H9 (cell line): ENCODE results near the gene RGS6. TPM values are rescaled to one million over a fixed set of nuclear protein-coding genes. Genes with fewer than 3 reads are reported as not detected.

Source experiments
- DNase-seq: peaks from one replicate; pipeline ENCODE4 v3.0.0-alpha.2; 2017
- H2AFZ ChIP-seq: one replicate; pipeline ENCODE4 v1.6.1; 2013; ENCODE audit warnings: mild to moderate bottlenecking, low read length, control low read depth, moderate library complexity
- H2AK5ac ChIP-seq: 2 replicates; pipeline ENCODE4 v1.6.1; 2013; ENCODE audit warnings: low read length, control low read depth, mixed read lengths; ENCODE audit not compliant: insufficient read length
- H2BK120ac ChIP-seq: one replicate; pipeline ENCODE4 v1.6.1; 2013; ENCODE audit warnings: low read depth, mild to moderate bottlenecking, low read length, control low read depth, inconsistent platforms; ENCODE audit not compliant: poor library complexity, severe bottlenecking
- H2BK12ac ChIP-seq: 2 replicates; pipeline ENCODE4 v1.6.1; 2013; ENCODE audit warnings: low read length, control low read depth, mixed read lengths, low read depth; ENCODE audit not compliant: insufficient read length
- H2BK15ac ChIP-seq: 2 replicates; pipeline ENCODE4 v1.6.1; 2013; ENCODE audit warnings: low read depth, low read length, control low read depth
- H2BK20ac ChIP-seq: one replicate; pipeline ENCODE4 v1.6.1; 2013; ENCODE audit warnings: low read depth, mild to moderate bottlenecking, low read length, control low read depth, inconsistent platforms; ENCODE audit not compliant: poor library complexity, severe bottlenecking
- H2BK5ac ChIP-seq: 2 replicates; pipeline ENCODE4 v1.6.1; 2013; ENCODE audit warnings: low read length, control low read depth, mixed read lengths; ENCODE audit not compliant: insufficient read length
- H3K14ac ChIP-seq: 2 replicates; pipeline ENCODE4 v1.6.1; 2013; ENCODE audit warnings: low read length, control low read depth; ENCODE audit not compliant: insufficient read depth
- H3K18ac ChIP-seq: 2 replicates; pipeline ENCODE4 v1.6.1; 2013; ENCODE audit warnings: low read depth, mild to moderate bottlenecking, mixed read lengths, low read length, control low read depth; ENCODE audit not compliant: insufficient read length
- H3K23ac ChIP-seq: 2 replicates; pipeline ENCODE4 v1.6.1; 2013; ENCODE audit warnings: low read length, control low read depth, mixed read lengths, low read depth; ENCODE audit not compliant: insufficient read length
- H3K23me2 ChIP-seq: 2 replicates; pipeline ENCODE4 v1.6.1; 2013; ENCODE audit warnings: low read depth, mild to moderate bottlenecking, mixed read lengths, low read length, control low read depth; ENCODE audit not compliant: insufficient read length, poor library complexity, severe bottlenecking
- H3K27ac ChIP-seq: 2 replicates; pipeline ENCODE4 v1.5.1; 2013; ENCODE audit warnings: low read length, control low read depth, mixed read lengths, low read depth; ENCODE audit not compliant: insufficient read length
- H3K27me3 ChIP-seq: 2 replicates; pipeline ENCODE4 v1.6.1; 2013; ENCODE audit warnings: low read length, control low read depth, inconsistent platforms; ENCODE audit not compliant: insufficient read depth
- H3K4ac ChIP-seq: 2 replicates; pipeline ENCODE4 v1.6.1; 2013; ENCODE audit warnings: low read depth, mild to moderate bottlenecking, control low read depth, inconsistent platforms, low read length, moderate library complexity
- H3K4me1 ChIP-seq: 2 replicates; pipeline ENCODE4 v1.6.1; 2013; ENCODE audit warnings: low read length, control low read depth, inconsistent platforms; ENCODE audit not compliant: insufficient read depth
- H3K4me2 ChIP-seq: 2 replicates; pipeline ENCODE4 v1.6.1; 2013; ENCODE audit warnings: low read length, control low read depth, mixed read lengths; ENCODE audit not compliant: insufficient read length, insufficient read depth
- H3K56ac ChIP-seq: 2 replicates; pipeline ENCODE4 v1.6.1; 2013; ENCODE audit warnings: low read depth, mild to moderate bottlenecking, mixed read lengths, low read length, control low read depth; ENCODE audit not compliant: insufficient read length
- H3K79me1 ChIP-seq: 2 replicates; pipeline ENCODE4 v1.6.1; 2013; ENCODE audit warnings: low read depth, mild to moderate bottlenecking, moderate library complexity, low read length, control low read depth, inconsistent platforms; ENCODE audit not compliant: insufficient read depth, poor library complexity, severe bottlenecking
- H3K79me2 ChIP-seq: 2 replicates; pipeline ENCODE4 v1.6.1; 2013; ENCODE audit warnings: low read length, control low read depth, inconsistent platforms; ENCODE audit not compliant: insufficient read depth
- H3K9ac ChIP-seq: 2 replicates; pipeline ENCODE4 v1.6.1; 2013; ENCODE audit warnings: low read length, control low read depth, mixed read lengths; ENCODE audit not compliant: insufficient read length; ENCODE audit errors: extremely low read depth
- H3K9me3 ChIP-seq: one replicate; pipeline ENCODE4 v1.6.1; 2013; ENCODE audit warnings: low read depth, low read length, inconsistent platforms; ENCODE audit not compliant: control insufficient read depth
- H3T11ph ChIP-seq: one replicate; pipeline ENCODE4 v1.6.1; 2013; ENCODE audit warnings: mild to moderate bottlenecking, low read length, control low read depth, inconsistent platforms
- H4K20me1 ChIP-seq: one replicate; pipeline ENCODE4 v1.6.1; 2013; ENCODE audit not compliant: control insufficient read depth, insufficient read length, insufficient read depth
- H4K5ac ChIP-seq: 2 replicates; pipeline ENCODE4 v1.6.1; 2013; ENCODE audit warnings: low read depth, mild to moderate bottlenecking, mixed read lengths, low read length, control low read depth; ENCODE audit not compliant: insufficient read length
- H4K8ac ChIP-seq: replicated peaks from 2 replicates; pipeline ENCODE4 v1.6.1; 2013; ENCODE audit warnings: low read length, control low read depth, mixed read lengths, low read depth; ENCODE audit not compliant: insufficient read length
- H4K91ac ChIP-seq: 2 replicates; pipeline ENCODE4 v1.6.1; 2013; ENCODE audit warnings: low read depth, mild to moderate bottlenecking, moderate library complexity, mixed read lengths, low read length, control low read depth; ENCODE audit not compliant: insufficient read length
- H3K27ac Mint-ChIP-seq, 3 experiments: 2 replicates in 2 of 3; 3 replicates in 1 of 3; pipeline ENCODE4 v1.8.0; 2020 to 2021; ENCODE audit warnings: mixed read lengths in 3 of 3, mild to moderate bottlenecking in 1 of 3, moderate library complexity in 1 of 3
- H3K27me3 Mint-ChIP-seq: 2 replicates; pipeline ENCODE4 v1.8.0; 2021; ENCODE audit warnings: low read depth, mild to moderate bottlenecking, moderate library complexity, mixed read lengths
- H3K36me3 Mint-ChIP-seq, 3 experiments: 2 replicates in 2 of 3; 3 replicates in 1 of 3; pipeline ENCODE4 v1.8.0; 2020 to 2021; ENCODE audit warnings: low read depth in 3 of 3, mixed read lengths in 3 of 3; ENCODE audit not compliant: insufficient read depth in 1 of 3
- H3K4me1 Mint-ChIP-seq, 2 experiments: 2 replicates each; pipeline ENCODE4 v1.8.0; 2020; ENCODE audit warnings: mixed read lengths in 2 of 2
- H3K4me3 Mint-ChIP-seq, 2 experiments: 2 replicates in 1 of 2; 3 replicates in 1 of 2; pipeline ENCODE4 v1.8.0; 2020 to 2021; ENCODE audit warnings: mild to moderate bottlenecking in 2 of 2, mixed read lengths in 2 of 2, moderate library complexity in 1 of 2
- H3K9me3 Mint-ChIP-seq, 2 experiments: 2 replicates in 1 of 2; 3 replicates in 1 of 2; pipeline ENCODE4 v1.8.0; 2020; ENCODE audit warnings: mild to moderate bottlenecking in 2 of 2, mixed read lengths in 2 of 2, moderate library complexity in 1 of 2
- CTCF ChIP-seq: fragments of 200-600 bp; sonication (generic); conservative IDR thresholded peaks from 3 replicates; pipeline ENCODE4 v1.8.0; 2021; ENCODE audit warnings: antibody characterized with exemption, mild to moderate bottlenecking
- WGBS: extraction: QIAGEN DNeasy Blood & Tissue Kit; methylation state at CpG from one replicate; pipeline ENCODE4 v1.1.7; 2013; ENCODE audit warnings: missing lambda C conversion rate, low lambda C conversion rate, mixed read lengths; ENCODE audit not compliant: insufficient read length; ENCODE audit errors: extremely low coverage; 5-methylcytosine and 5-hydroxymethylcytosine counted together
- total RNA-seq: library from RNA; stranded (reverse); gene quantifications from 2 replicates; pipeline ENCODE4 v1.2.1, GENCODE V29; 2021

RGS6 gene
- total RNA-seq, 1 experiment from 2014 or later, result 3.0 TPM

DNA sequence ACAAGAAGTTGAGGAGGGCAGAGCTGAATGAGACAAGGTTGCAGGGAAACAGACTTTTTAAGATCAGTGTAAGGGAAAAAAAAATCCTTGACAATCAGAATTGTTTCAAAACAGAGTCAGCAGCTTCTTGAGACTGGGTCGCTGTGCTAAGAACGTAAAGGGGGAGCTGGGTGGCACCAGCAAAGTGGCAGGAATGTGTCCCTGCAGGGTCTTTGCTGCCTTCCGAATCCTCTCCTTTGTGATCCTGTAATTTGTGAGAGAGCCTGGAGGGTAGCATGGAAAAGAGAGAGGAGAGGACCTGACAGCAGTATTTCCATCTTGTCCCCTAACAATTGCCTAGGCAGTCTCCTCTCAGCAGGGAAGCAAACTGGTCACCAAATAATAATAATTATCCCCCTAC, 472.8 kb downstream of the RGS6 start:
- Histone ChIP-seq H3K23ac (no peak overlapping the region), H3K4ac (no peak overlapping the region), H3K27ac (no peak overlapping the region), H3K9me3 (no peaks in the 10 kb centered on the region), H2AK5ac (no peak overlapping the region), H3T11ph (no peak overlapping the region), H2BK5ac (no peak overlapping the region), H2BK20ac (no peak overlapping the region), H2BK15ac (no peak overlapping the region), H2AFZ (no peak overlapping the region), H3K79me2 (no peaks in the 10 kb centered on the region), H3K18ac (no peak overlapping the region), H2BK120ac (no peak overlapping the region), H4K8ac (no peak overlapping the region), H4K91ac (no peak overlapping the region), H3K4me1 (no peaks in the 10 kb centered on the region), H2BK12ac (no peak overlapping the region), H3K9ac (no peak overlapping the region), H3K79me1 (no peaks in the 10 kb centered on the region), H4K5ac (no peak overlapping the region), H4K20me1 (no peaks in the 10 kb centered on the region), H3K4me2 (no peak overlapping the region), H3K27me3 (no peaks in the 10 kb centered on the region), H3K23me2 (no peaks in the 10 kb centered on the region), H3K56ac (no peak overlapping the region), H3K14ac (no peak overlapping the region)
- H3K4me3 Mint-ChIP-seq, result no peak overlapping the region
- WGBS, result no CpG with 5 or more reads among the region's 3 CpGs
- no peaks in the 10 kb centered on the region for H3K27me3 Mint-ChIP-seq
- H3K36me3 Mint-ChIP-seq, result peaks cover 2 to 4% (median 2%) of the 10 kb centered on the region in 3 experiments; a peak in 3 of 7 replicates
- H3K9me3 Mint-ChIP-seq, result peaks cover 5 to 6% of the 10 kb centered on the region in 2 experiments; a peak in 4 of 5 replicates
- DNase-seq, result no peak
- H3K4me1 Mint-ChIP-seq, result peaks cover 6 to 7% of the 10 kb centered on the region in 2 experiments; a peak in 3 of 4 replicates
- TF ChIP-seq CTCF, result peak; percentile 45; the same call in 2 of the 3 replicates
- H3K27ac Mint-ChIP-seq, result no peak overlapping the region
